ENCODE results near the gene EDAR.

Gene EDAR

GRCh38 chr2:108922141-108922915 lies 66.7 kb downstream of the EDAR start:
- no peak for DNase-seq

- DNase-seq = no peak
Observed at GRCh38 chr2:108921096-108922030, 67.7 kb downstream of the EDAR start.

GRCh38 chr2:108920686-108921085 lies 68.3 kb downstream of the EDAR start:
- no peak for DNase-seq

- no peak for DNase-seq
Observed at GRCh38 chr2:108919571-108920373, 69.2 kb downstream of the EDAR start.

- no peak for DNase-seq
Observed at GRCh38 chr2:108918941-108919341, 70.1 kb downstream of the EDAR start.

- DNase-seq = no peak
Observed at GRCh38 chr2:108918156-108918874, 70.7 kb downstream of the EDAR start.

- DNase-seq = no peak
Observed at GRCh38 chr2:108917526-108917925, 71.5 kb downstream of the EDAR start.

- DNase-seq = no peak
Observed at GRCh38 chr2:108916796-108917421, 72.1 kb downstream of the EDAR start.

GRCh38 chr2:108916122-108916795 lies 72.8 kb downstream of the EDAR start:
- DNase-seq = no peak

- DNase-seq = no peak
Observed at GRCh38 chr2:108912629-108912902, 76.5 kb downstream of the EDAR start.

GRCh38 chr2:108911807-108912628 lies 77.0 kb downstream of the EDAR start:
- no peak for DNase-seq

GRCh38 chr2:108911401-108911800 lies 77.6 kb downstream of the EDAR start:
- no peak for DNase-seq

- no peak for DNase-seq
Observed at GRCh38 chr2:108910541-108911396, 78.3 kb downstream of the EDAR start.

GRCh38 chr2:108910011-108910431 lies 79.0 kb downstream of the EDAR start:
- no peak for DNase-seq

GRCh38 chr2:108909275-108909823 lies 79.7 kb downstream of the EDAR start:
- no peak for DNase-seq

- DNase-seq = no peak
Observed at GRCh38 chr2:108908713-108909070, 80.3 kb downstream of the EDAR start.

- DNase-seq = no peak
Observed at GRCh38 chr2:108907822-108908712, 81.0 kb downstream of the EDAR start.

GRCh38 chr2:108906403-108907077 lies 82.5 kb downstream of the EDAR start:
- no peak for DNase-seq

All from stimulated activated CD4-positive, alpha-beta T cell treated with anti-CD3 and anti-CD28 coated beads, Interleukin-1b, Interleukin-23, amount 100 ng/mL, for 48 hours (primary cell).